Activated T-cell treated with anti-CD3 and anti-CD28 coated beads, Interleukin-2, amount 50 U/mL, for 24 hours (primary cell): ENCODE measurements around the gene MEIOB.
A peak's percentile ranks its signal among the peaks of the same experiment; 100 is the strongest.

Experiments used
- DNase-seq: peaks from one replicate; pipeline ENCODE4 v3.0.0-alpha.2; 2020
- H3K27ac Mint-ChIP-seq: 2 replicates; pipeline ENCODE4 v1.8.0; 2020; ENCODE audit warnings: mild to moderate bottlenecking, mixed read lengths
- H3K27me3 Mint-ChIP-seq: 2 replicates; pipeline ENCODE4 v1.8.0; 2020; ENCODE audit warnings: mixed read lengths
- H3K36me3 Mint-ChIP-seq: 2 replicates; pipeline ENCODE4 v1.8.0; 2020; ENCODE audit warnings: low read depth, mixed read lengths
- H3K4me1 Mint-ChIP-seq: 2 replicates; pipeline ENCODE4 v1.8.0; 2020; ENCODE audit warnings: low read depth, mixed read lengths
- H3K4me3 Mint-ChIP-seq: 2 replicates; pipeline ENCODE4 v1.8.0; 2020; ENCODE audit warnings: mild to moderate bottlenecking, moderate library complexity, mixed read lengths
- H3K9me3 Mint-ChIP-seq: 2 replicates; pipeline ENCODE4 v1.8.0; 2020; ENCODE audit warnings: mixed read lengths

The MEIOB gene

DNA sequence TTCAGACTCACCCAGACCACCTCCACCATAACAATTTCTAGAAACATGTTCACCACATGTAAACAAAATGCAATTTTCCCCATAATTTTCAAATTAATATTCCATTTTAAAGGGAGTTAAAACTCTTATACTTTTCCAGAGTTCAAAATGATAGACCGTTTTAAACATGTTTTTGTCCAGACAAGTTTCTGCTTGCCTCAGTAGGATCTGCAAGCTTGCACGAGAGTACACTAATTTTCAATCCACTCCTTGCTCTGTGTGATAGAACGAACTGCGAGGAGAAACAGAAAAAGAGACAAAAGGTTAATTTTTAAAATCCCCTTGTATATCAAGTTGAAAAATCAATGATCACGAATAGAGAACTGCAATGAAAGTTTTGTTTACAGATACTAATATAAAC lies 37.9 kb downstream of the MEIOB start:
- H3K27ac Mint-ChIP-seq, result no peak overlapping the region
- H3K36me3 Mint-ChIP-seq, result peaks cover 28% of the 10 kb centered on the region
- no peak overlapping the region for H3K4me3 Mint-ChIP-seq
- H3K9me3 Mint-ChIP-seq, result no peaks in the 10 kb centered on the region
- no peaks in the 10 kb centered on the region for H3K27me3 Mint-ChIP-seq
- no peak for DNase-seq
- peaks cover 18% of the 10 kb centered on the region for H3K4me1 Mint-ChIP-seq

DNA sequence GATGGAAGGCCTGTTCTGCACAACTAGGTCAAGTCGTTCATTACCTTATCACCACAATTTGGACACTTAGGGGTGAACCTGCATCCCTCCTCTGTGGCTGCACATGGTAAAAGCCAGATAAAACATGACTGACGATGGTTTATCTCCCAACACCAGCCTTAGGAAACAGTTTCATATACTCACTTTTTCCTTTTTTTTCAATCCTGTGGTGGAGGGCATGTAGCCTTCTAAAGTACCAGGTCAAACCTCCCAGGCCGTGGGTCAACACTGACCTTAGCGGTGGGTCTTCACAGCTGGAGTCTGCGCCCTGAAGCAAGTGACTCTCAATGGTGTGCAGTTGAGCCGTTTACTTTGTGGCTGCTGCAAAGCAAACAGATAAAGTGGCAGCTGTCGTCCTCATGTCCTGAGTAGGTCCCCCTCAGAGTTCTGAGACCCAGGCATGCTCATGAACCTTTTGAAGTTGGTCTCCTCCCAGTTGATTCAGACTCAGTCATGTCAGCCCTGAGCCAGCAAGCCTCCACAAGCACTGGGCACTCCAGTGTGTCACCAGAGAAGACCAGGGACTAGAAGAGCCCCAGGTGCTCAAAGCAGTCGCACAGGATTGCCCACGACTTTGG lies 39.0 kb downstream of the MEIOB start:
- Mint-ChIP-seq H3K36me3 (peaks cover 33% of the 10 kb centered on the region), H3K4me3 (no peak overlapping the region), H3K27ac (peak overlapping the region; percentile 59), H3K4me1 (peaks cover 28% of the 10 kb centered on the region), H3K9me3 (no peaks in the 10 kb centered on the region), H3K27me3 (no peaks in the 10 kb centered on the region)
- DNase-seq, result no peak

DNA sequence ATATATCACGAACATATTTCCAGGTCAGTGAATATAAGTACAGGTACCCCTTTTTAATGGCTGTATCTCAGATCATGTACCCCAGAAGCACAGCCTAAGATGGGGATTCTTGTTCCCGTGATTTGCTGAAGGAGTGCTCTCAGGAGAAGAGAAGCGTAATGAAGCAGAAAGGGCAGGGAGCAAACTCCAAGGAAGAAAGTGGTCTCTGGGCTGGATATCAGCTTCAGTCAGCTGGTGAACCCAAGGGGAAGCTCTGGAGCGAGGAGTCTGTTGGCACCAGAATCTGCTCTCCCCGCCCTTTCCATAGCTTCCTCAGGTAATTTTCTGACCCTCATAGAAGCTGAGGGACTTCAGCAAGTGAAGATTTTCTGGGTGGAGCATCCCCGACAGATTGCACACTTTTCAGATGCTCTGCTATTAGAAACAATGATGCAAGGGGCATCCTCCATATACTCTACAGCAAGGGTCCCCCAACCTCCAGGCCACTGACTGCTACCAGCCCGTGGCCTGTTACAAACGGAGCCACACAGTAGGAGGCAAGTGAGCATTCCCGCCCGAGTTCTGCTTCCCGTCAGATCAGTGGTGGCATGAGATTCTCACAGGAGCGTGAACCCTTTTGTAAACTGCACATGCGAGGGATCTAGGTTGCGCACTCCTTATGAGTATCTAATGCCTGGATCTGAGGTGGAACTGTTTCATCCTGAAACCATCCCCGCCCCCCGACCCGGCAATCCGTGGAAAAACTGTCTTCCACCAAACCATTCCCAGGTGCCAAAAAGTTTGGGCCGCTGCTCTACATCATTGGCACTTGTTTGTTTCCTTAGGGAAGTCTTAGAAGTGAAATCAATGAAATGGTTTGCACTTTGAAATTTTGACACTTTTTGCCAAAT lies 40.5 kb downstream of the MEIOB start:
- Mint-ChIP-seq H3K36me3 (peaks cover 42% of the 10 kb centered on the region), H3K4me3 (no peak overlapping the region), H3K9me3 (no peaks in the 10 kb centered on the region), H3K4me1 (peaks cover 33% of the 10 kb centered on the region), H3K27me3 (no peaks in the 10 kb centered on the region), H3K27ac (no peak overlapping the region)
- no peak for DNase-seq

DNA sequence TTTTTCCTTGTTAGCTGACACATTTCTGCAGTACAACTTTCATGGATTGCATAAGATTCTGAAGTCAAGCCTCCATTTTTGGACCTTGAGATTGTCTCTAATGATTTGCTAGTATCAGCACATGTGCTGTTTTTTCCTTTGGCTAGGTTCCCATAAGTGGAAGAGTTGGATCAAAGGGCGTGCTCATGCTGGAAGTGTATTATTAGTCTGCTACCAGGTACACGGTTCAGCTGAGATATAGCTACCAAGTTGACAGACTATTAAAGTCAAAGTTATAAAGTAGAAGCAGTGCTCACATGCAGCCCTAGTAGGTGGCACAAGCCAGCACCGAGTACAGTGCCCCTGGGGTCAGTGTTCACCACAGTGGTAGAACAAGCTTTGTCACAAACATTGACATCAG lies 41.8 kb downstream of the MEIOB start:
- H3K4me1 Mint-ChIP-seq, result peaks cover 40% of the 10 kb centered on the region
- H3K9me3 Mint-ChIP-seq, result no peaks in the 10 kb centered on the region

DNA sequence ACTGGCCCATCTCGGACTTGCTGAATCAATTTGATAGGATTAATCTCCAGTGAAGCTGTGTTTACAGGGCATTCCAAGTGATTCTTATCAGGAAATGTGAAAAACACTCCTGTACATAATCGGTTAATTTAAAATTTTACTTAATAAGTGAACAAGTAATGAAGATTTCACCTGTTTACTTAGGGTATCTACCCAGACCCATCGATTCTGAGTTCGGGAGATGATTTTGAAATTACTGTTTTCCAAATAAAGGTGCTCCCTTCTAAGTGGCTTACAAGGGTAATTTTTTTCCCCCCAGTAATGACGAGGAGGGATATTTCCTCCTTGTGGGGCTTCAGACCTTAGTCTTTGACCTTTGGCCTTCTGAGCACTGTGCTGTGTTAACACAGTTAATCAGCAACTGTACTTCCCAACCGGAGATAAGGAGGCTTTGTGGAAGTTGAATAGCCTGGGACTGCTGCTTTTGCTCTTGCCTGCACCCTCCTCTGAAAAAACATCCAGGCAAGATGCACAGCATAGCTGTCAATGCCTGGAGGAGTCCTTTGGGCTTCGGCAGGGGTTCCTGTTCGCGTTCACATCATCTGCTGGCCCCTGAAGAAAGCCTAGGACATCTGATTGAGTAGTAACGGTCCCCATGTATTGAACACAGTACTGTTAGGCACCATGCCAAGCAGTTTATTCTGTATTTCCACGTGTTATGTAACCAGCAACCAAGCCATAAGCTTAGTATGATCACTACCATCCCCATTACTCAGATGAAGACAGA lies 43.1 kb downstream of the MEIOB start:
- H3K4me1 Mint-ChIP-seq, result peaks cover 53% of the 10 kb centered on the region
- H3K27ac Mint-ChIP-seq, result peak overlapping the region; percentile 61
- H3K27me3 Mint-ChIP-seq, result no peaks in the 10 kb centered on the region
- DNase-seq, result no peak
- no peaks in the 10 kb centered on the region for H3K9me3 Mint-ChIP-seq
- peak overlapping the region; percentile 97 for H3K4me3 Mint-ChIP-seq
- peaks cover 42% of the 10 kb centered on the region for H3K36me3 Mint-ChIP-seq

More for the DNA sequence above, 41.8 kb downstream of the MEIOB start:
- Mint-ChIP-seq H3K27me3 (no peaks in the 10 kb centered on the region), H3K36me3 (peaks cover 42% of the 10 kb centered on the region), H3K27ac (peak overlapping the region; percentile 11), H3K4me3 (no peak overlapping the region)
- no peak for DNase-seq

DNA sequence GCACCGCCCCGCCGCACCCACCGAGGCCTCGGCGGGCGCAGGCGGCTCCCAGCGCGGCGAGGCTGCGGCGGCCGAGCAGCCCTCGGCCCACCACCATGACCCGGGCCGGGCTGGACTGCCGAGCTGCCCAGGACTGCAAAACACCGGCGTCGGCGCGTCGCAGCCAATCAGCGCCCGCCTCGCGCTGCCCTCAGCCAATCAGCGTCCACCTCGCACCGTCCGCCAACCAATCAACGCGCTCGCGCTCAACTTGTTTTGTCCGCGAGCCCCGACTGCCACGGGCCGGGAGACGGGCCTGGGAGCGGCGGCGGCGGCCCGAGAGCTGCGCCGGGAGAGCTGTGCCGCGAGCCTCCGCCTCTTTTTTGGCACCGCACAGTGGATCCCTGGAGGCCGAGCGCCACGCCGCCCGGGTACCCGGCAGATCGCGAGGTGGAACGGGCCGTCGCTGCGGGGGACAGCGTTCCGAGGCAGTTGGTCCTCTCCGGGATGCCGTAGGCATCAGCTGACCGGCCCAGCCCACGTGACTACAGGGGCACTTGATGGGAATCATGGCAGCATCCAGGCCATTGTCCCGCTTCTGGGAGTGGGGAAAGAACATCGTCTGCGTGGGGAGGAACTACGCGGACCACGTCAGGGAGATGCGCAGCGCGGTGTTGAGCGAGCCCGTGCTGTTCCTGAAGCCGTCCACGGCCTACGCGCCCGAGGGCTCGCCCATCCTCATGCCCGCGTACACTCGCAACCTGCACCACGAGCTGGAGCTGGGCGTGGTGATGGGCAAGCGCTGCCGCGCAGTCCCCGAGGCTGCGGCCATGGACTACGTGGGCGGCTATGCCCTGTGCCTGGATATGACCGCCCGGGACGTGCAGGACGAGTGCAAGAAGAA lies 45.0 kb downstream of the MEIOB start, which contains the start of the genes FAHD1 and HAGH:
TSS of gene FAHD1 (plus strand) at position 516 of the 883 bp plus-strand sequence. CDS start at position 549, 33 bp downstream.
TSS of gene HAGH (minus strand) at position 135 of the 883 bp plus-strand sequence. CDS start at position 97, 38 bp downstream.
- H3K9me3 Mint-ChIP-seq, result no peaks in the 10 kb centered on the region
- H3K36me3 Mint-ChIP-seq, result peaks cover 45% of the 10 kb centered on the region
- peak; percentile 95 for DNase-seq
- H3K27ac Mint-ChIP-seq, result peak within 1 kb of the TSS; percentile 96
- H3K4me3 Mint-ChIP-seq, result peak within 1 kb of the TSS; percentile 97
- peaks cover 53% of the 10 kb centered on the region for H3K4me1 Mint-ChIP-seq
- no peaks in the 10 kb centered on the region for H3K27me3 Mint-ChIP-seq

DNA sequence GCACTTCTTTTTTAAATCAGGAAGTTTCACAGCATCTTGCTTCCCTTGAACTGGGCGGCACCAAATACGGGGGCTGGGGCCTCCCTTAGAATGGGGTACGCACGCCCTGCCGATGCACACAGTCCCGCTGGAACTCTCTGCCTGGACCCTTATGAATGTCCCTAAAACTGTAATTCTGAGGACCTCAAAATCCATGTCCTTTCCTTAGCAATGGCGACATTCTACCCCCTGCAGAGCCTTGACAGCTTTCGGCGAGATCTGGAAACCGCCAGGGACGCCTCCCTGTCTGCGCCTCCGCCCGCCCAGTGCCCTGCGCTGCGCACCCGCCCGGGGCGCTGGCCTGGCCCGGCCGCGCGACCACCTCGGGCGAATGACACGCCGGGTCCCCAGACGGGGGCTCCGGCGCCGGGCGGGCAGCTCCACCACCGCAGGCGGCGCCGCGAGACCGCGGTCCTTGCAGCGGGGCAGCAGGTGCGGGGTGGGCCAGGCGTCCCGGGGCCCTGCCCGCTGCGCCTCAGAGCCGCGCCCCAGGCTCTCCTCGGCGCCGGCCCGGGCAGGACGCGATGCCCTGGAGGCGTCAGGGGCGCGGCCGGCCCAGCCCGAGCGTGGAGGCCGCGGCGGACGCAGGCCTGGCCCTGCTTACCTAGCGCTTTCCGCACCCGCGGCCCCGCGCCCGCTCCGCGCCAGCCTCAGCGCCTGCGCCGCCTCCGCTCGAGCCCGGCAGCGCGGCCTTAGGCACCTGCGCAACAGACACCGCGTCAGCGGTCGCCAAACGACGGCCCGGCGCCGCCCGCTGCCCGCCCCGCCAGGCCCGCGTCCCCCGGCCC lies 45.9 kb downstream of the MEIOB start:
- H3K4me1 Mint-ChIP-seq, result peaks cover 53% of the 10 kb centered on the region
- H3K4me3 Mint-ChIP-seq, result peak overlapping the region; percentile 81
- DNase-seq, result no peak
- H3K27me3 Mint-ChIP-seq, result no peaks in the 10 kb centered on the region
- H3K27ac Mint-ChIP-seq, result peak overlapping the region; percentile 84
- peaks cover 44% of the 10 kb centered on the region for H3K36me3 Mint-ChIP-seq
- no peaks in the 10 kb centered on the region for H3K9me3 Mint-ChIP-seq

DNA sequence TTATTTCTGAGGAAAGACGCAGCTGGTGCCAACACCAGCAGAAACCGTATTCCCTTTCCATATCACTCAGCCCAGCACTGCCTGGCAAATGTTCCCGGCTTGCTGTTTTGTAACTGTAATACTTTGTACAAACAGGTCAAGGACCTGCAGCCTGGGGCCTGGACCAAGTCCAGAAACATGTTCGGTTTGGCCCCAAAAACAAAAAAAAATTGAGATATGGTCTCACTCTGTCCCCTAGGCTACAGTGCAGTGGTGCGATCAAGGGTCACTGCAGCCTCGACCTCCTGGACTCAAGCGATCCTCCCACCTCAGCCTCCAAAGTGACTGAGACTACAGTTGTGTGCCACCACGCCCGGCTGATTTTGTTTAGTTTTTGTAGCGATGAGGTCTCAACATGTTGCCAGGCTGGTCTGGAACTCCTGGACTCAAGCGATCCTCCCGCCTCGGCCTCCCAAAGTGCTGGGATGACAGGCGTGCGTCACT lies 46.5 kb downstream of the MEIOB start:
- H3K27me3 Mint-ChIP-seq, result no peaks in the 10 kb centered on the region
- peak overlapping the region; percentile 84 for H3K27ac Mint-ChIP-seq
- H3K9me3 Mint-ChIP-seq, result no peaks in the 10 kb centered on the region
- no peak for DNase-seq
- H3K4me3 Mint-ChIP-seq, result peak overlapping the region; percentile 81
- peaks cover 51% of the 10 kb centered on the region for H3K4me1 Mint-ChIP-seq
- H3K36me3 Mint-ChIP-seq, result peaks cover 44% of the 10 kb centered on the region

DNA sequence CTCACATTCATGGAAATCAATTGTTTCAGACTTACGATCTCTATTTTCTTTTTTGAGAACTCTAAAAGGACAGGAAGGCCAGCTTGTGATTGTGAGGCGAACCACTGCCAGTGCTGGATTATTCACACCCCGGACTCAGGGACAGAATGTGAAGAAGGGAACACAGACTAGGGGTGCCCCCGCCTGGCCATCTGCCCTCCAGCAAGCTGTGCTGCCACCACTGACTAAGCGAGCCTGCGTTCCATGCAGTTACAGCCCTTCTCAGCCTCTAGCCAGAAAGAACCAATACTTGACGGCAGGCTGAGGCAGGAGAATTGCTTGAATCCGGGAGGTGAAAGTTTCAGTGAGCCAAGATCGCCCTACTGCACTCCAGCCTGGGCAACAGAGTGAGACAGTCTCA lies 48.1 kb downstream of the MEIOB start:
- H3K4me3 Mint-ChIP-seq, result no peak overlapping the region

DNA sequence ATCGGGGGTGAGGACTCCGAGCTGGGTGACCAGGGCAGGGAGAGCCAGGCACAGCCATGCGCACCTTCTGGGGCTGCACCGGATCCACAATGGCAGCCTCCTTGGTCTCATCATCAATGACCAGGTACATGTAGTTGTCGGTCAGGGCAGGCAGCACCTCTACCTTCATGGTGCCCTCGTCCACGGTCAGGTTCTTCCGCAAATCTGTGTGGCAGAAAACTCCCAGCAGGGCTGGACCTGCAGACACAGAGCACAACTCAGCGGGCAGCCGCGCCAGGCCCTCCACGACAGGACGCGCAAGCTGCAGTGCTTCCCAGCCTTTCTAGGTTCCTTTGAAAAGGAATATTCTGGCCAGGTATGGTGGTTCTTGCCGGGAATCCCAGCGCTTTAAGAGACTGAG lies 49.2 kb downstream of the MEIOB start:
- no peak overlapping the region for H3K27ac Mint-ChIP-seq
- H3K4me3 Mint-ChIP-seq, result no peak overlapping the region
- H3K9me3 Mint-ChIP-seq, result no peaks in the 10 kb centered on the region
- H3K4me1 Mint-ChIP-seq, result peaks cover 27% of the 10 kb centered on the region
- H3K27me3 Mint-ChIP-seq, result no peaks in the 10 kb centered on the region
- no peak for DNase-seq
- peaks cover 40% of the 10 kb centered on the region for H3K36me3 Mint-ChIP-seq

More for the DNA sequence above, 48.1 kb downstream of the MEIOB start:
- Mint-ChIP-seq H3K36me3 (peaks cover 38% of the 10 kb centered on the region), H3K27me3 (no peaks in the 10 kb centered on the region), H3K9me3 (no peaks in the 10 kb centered on the region), H3K27ac (no peak overlapping the region), H3K4me1 (peaks cover 35% of the 10 kb centered on the region)
- no peak for DNase-seq

DNA sequence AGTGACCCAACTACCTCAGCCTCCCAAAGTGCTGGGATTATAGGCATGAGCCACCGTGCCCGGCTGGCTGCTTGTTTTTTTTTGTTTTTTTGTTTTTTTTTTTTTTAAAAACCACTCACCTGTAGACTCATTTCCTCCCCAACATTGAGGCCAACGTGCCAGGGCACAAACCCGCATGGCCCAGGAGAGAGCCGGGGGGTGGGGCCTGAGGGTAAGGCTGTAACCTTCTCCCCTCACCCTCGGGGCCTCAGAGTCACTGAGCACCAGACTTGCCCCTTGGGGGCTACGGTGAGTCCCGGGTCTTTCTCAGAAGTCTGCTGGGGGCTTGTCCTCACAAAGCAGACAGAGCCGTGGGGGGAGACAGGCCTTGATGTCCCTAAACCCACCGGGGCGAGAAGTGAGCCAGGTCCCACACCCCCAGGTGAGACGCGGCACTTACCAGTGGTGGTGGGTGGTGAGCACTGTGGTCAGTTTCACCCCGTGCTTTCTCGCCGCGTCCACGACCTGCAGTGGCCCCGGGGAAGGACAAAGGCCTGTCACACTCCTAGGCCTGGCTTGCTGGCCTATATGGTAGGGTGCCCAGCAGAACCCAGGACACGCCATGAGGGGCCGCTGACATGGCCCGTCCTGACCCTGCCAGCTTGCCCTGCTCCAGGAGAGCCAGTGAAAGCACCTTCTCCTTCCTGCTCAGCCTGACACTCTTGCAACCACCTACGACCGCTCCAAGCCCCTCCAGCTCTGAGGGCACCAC lies 49.9 kb downstream of the MEIOB start:
- H3K4me3 Mint-ChIP-seq, result no peak overlapping the region
- H3K4me1 Mint-ChIP-seq, result peaks cover 22% of the 10 kb centered on the region
- no peak for DNase-seq
- no peak overlapping the region for H3K27ac Mint-ChIP-seq
- no peaks in the 10 kb centered on the region for H3K9me3 Mint-ChIP-seq
- H3K27me3 Mint-ChIP-seq, result no peaks in the 10 kb centered on the region
- H3K36me3 Mint-ChIP-seq, result peaks cover 40% of the 10 kb centered on the region

DNA sequence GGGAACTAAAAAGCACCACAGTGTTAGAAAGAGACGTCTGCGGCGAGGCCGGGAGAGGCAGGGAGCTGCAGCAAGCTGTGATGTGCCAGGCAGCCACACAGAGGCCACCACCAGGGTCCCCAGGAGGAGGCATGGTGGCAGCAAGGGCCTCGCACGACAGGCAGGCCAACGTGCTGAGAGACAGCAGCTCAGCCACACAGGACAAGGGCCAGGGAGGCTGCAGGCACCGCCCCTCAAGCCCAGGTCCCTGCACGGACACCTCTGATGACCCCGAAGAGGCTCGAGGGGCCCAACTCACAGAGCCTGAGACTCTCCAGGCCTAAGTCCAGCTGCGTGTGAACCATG lies 51.0 kb downstream of the MEIOB start:
- Mint-ChIP-seq H3K36me3 (peaks cover 46% of the 10 kb centered on the region), H3K27ac (no peak overlapping the region), H3K4me1 (peaks cover 22% of the 10 kb centered on the region), H3K9me3 (no peaks in the 10 kb centered on the region), H3K4me3 (no peak overlapping the region), H3K27me3 (no peaks in the 10 kb centered on the region)
- no peak for DNase-seq
